GM10847 (cell line): Measurements from ENCODE around the gene KIF5B.

Experiments
- POLR2A ChIP-seq: IDR thresholded peaks from 2 replicates; pipeline ENCODE4 v1.6.1; 2011; ENCODE audit not compliant: insufficient read length; ENCODE audit errors: extremely low read depth

Gene KIF5B

GRCh38 chr10:32065856-32066255 is 9.6 kb upstream of the KIF5B start:
- no peak for TF ChIP-seq POLR2A

- no peak for TF ChIP-seq POLR2A
These were observed 5.2 kb upstream of the KIF5B start for GRCh38 chr10:32061440-32061839.

- TF ChIP-seq POLR2A, result no peak
These were observed 4.1 kb upstream of the KIF5B start for GRCh38 chr10:32060347-32060746.

- TF ChIP-seq POLR2A, result no peak
These were observed 3.2 kb upstream of the KIF5B start for GRCh38 chr10:32059472-32059871.

DNA sequence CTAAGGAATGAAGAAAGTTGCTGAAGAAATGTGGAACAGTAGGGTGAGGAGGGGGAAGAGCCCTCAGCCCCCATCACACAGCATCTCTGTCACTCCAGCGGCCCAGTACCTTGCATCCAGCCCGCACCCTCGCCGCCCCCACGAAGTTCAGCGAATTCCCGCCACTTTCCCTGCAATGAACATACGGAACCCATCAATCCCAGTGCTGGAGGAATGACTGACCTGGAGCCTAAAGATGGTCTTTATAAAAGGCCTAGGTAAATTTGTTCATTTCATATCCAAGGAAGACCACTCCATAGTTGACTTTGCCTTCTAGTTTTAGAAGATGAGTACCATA is 779 bp upstream of the KIF5B start:
- TF ChIP-seq POLR2A, result no peak

DNA sequence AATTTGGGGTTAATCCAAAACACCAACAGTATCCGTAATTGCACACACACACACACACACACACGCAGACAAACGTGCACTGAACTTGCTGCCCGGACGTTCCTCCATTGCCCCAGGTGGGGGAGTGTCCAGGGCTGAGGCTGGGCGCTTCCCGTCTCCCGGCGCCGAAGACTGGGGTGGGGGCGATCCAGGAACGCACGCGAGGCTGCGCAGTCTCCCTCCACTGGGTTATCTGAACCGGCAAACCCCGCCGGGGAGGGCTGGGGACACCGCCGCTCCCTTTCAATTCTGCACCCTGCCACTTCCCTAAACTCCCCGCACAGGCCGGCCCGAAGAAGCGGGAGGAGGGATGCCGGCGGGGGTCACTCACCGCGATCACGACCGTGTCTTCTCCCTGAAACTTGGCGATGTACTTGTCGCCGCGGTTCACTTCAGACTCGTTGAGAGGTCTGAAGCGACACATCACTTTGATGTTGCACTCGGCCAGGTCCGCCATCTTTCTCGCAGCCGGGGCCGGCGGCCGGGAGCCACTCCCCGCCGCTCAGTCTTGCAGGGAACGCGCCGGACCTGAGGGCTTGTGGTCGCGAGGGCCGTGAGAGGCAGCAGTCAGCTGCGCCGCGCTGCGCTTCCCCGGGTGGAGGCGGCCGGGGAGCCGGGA is 618 bp downstream of the KIF5B start:
- no peak for TF ChIP-seq POLR2A

DNA sequence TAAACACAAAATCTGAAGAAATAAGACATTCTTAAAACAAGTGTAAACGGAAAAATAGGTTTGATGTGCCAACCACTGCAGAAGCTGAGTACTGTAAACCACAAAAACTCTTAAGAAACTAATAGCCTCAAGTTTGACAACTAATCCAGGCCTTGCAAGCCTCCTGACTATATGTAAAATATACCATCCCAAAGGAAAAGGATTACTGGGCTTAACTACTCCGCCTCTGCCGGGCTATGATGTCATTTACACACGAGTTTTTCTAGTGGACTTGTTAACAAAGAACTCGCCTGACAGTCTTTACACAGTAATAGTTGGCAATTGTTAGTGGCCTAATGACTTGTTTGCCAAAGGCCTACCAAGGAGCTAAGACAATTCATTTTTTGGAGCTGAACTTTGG is 2.1 kb downstream of the KIF5B start:
- TF ChIP-seq POLR2A, result no peak

GRCh38 chr10:32051926-32052325 is 4.3 kb downstream of the KIF5B start:
- no peak for TF ChIP-seq POLR2A

DNA sequence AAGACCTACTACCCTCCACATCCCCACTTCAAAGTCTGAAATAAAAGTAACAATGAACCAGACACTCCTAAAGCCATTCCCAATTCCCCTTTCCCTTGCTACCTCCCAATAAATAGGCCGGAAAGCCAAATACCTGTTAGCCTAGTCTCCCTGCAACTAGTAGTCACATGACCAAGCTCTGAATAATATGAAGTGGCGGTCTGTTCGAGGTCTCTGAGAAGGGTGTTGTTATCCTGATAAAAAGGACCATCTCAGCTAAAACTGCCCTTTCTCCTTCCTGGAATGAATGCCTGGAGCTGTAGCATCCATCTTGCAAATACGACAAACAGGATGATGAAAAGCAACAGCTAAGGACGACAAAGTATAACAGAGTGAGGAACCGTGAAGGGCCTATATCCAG is 6.0 kb downstream of the KIF5B start:
- TF ChIP-seq POLR2A, result no peak

DNA sequence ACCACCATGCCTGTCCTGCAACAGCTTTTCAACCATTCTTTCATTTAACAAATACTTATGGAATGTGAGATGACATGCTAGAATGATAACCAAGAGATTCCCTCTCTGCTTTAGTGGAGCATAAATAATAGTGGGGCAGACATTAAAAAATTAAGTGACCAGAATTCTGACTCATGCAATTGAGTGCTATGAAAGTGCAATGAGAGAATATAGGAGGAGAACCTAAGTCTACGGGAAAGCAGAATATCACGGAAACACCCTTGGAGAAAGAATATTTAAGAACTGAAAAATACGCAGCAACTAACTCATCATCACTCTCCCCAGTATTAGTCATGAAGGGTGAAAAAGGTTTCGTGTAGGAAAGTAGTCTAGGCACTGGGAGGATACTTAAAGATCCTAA is 7.1 kb downstream of the KIF5B start:
- TF ChIP-seq POLR2A, result no peak

GRCh38 chr10:32048282-32048681 is 7.9 kb downstream of the KIF5B start:
- no peak for TF ChIP-seq POLR2A

- TF ChIP-seq POLR2A, result no peak
These were observed 8.3 kb downstream of the KIF5B start for GRCh38 chr10:32047881-32048280.

DNA sequence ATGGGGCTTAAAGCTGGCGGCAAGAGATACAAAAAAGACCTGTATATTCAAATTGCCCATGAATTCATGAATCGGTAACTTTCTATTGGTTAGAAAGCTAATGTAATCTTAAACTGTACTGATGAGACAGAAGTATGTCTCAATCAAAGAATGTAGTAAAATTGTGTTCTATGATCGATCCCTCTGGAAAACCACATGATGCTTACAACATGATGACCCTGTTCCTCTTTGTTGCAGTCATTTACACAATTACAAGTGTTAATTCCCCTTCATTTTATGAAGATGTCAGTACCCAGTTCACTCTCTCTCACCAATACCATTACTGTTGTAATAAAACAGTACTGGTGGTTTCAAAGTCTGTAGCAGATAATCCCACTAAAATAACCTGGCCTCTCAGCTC is 10.1 kb downstream of the KIF5B start:
- no peak for TF ChIP-seq POLR2A

DNA sequence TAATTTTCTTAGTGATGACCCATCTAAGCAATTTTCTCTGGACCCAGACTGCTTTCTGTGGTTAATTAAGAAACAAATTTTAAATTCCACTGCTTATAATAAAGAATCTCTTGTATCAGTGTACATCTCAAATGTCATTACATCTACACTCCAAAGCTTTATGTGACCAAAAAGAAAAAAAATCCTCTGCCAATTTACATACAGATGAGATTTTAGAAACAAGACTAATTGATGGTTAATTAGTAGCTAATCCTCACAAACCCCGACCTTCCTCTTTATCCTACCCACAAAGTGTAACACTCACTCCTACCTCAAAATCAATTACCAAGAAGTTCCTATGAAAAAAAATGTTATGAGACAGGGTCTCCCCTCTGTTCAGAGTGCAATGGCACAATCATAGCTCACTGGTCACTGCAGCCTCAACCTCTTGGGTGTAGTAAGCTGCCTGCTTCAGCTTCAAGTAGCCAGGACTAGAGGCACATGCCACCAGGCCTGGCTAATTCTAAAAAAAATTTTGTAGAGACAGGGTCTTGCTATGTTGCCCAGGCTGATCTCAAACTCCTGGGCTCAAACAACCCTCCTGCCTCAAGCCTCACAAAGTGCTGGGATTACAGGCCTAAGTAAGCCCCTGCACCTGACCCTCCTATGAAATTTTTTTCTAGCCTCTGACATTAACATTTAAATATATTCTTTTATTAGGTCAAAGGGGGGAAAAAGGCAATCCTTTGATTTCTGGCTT is 14.8 kb downstream of the KIF5B start:
- no peak for TF ChIP-seq POLR2A

DNA sequence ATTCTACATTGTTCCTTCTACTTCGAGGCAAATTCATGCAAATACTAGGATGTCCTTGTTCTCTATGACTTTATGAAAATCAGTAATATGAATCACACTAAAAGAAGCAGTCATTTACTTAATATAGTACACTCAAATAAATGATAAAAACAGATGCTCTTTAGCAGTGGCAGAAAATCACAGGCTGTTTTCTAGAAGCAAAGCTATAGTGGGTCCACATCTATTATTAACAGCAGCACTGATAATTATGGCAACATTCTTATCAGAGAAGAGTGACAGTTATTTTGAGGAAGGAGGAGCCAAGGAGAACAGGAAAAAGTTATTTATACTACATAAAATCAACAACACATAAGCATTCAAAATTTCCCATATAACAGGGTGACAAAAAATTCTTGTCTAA is 16.5 kb downstream of the KIF5B start:
- TF ChIP-seq POLR2A, result no peak

DNA sequence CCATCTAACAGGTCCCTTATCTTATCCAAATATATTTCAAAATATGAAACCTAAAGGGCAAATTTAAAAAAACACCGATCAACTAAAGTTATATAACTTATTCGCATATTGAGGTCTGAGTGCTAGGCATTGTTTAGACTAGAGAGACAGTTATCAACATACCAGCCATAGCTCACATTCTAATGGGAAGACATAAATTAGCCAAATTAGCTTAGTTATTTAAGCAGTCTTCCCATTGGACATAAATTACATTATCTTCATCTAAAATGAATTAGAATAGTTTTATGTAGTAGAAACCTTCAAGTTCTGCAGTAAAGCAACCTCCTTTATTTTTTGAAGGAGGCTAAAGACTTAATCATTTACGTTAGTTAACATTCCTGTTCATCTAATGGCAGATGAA is 17.4 kb downstream of the KIF5B start:
- TF ChIP-seq POLR2A, result no peak

DNA sequence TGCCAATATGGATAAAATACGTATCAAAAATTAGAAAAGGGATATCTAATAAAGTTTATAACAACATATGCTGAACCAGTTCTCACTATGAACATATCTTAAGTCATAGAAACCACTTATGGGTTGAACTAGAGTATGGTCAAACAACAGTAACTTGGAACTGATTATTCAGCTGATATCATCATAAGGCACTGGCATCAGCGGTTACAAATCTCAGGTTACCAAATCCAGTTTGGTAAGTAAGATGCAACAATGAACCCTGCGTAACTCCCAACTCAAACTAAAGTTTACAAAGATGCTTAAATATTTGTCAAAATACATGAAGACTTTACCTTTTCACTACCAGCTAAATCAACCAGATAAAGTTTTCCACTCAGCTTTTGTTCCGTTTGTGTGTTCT is 19.3 kb downstream of the KIF5B start:
- no peak for TF ChIP-seq POLR2A
